ENCODE data around the gene CFAP54.
A peak's percentile ranks its signal among the peaks of the same experiment; 100 is the strongest.
"Not testable (repeated sequence)": the region's sequence is repeated elsewhere in the genome, so short reads cannot be mapped to it uniquely, and the experiment has no call there.

Gene CFAP54

DNA sequence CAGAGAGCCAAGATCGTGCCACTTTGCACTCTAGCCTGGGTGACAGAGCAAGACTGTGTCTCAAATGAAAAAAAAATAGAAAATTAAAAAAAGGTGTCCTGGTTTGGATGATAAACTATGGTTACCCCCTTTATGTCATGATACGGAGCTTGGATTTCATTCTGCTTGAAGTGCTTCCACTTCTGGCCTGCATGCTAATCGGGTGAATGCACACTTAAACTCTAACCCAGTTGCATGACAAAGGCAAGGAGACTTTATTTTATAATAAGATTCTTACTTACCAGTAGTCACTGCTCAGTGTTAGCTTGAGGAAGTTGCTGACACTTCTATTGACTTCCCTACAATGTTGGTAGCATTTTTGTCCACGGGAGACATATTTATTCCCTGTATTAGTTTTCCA, 24.3 kb downstream of the CFAP54 start:
- peak in 2 of 4 experiments; percentile 16 to 23 for DNase-seq

DNA sequence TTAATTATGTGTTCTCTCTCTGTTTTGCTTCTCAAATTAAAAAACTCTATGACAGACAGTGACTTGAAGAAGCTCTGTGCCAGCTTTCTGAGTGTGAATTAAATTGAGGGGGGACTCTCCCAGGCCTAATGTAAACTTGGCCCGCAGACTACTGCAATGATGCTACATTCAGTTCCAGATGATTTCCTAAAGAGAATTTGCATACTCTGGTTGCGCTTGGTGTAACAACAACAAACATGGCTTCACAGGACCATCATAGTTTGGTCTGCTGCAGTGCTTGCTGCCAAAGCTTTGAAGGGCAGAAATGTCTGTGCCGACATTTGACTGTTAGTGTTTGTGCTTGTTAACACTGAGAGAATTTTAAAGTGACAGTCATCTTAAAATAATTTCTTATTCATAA, 25.0 kb downstream of the CFAP54 start:
- no peak for DNase-seq

DNA sequence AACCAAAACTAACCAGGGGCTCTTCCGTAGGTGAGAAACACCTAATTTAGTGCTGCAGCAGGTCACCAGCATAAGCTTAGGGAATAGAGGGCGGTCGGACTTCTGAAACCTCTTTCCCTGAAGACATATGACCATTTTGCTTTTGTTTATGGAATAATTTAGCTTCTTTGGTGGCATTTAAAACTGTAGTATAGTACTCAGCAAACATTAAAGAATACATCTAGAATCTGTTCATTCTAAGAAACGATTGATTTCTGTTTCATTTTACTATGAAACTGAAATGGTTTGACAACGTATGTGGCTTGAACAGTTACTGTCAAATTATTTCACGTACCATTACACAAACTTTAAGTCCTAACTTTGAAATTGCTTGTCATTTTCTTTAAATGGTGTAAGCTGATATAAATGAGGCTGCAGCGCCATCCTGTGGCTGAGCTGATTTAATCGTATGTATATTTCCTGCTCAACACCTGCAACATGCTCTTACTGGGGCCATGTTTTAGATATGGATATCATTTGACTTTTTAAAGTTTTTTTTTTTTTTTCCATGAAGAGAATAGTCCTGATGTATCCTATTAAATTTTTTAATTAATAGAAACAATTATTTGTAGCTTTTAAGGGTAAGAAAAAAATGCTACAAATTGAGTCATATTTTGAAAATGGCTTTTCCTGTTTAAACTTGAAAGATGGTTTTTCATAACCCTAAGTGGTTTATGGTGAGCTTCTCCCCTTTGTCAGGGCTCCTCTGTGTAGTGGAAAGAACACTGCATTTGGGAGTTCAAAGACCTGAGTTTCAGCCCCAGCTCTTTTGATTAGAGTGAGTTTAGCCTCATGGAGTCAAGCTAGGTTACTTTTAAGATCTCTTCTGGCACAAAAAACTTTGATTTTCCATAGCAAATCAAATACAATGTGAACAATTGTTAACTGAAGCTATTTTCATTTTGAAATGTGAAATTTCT, 27.4 kb downstream of the CFAP54 start:
- peak; percentile 84 to 90 (median 87) for DNase-seq

- DNase-seq: no peak
Observed at GRCh38 chr12:96520767-96521166, 31.4 kb downstream of the CFAP54 start.

GRCh38 chr12:96521895-96522682, 32.7 kb downstream of the CFAP54 start:
- DNase-seq: no peak

GRCh38 chr12:96522690-96523089, 33.3 kb downstream of the CFAP54 start:
- DNase-seq: no peak

- DNase-seq: no peak
Observed at GRCh38 chr12:96526110-96526509, 36.7 kb downstream of the CFAP54 start.

- no peak for DNase-seq
Observed at GRCh38 chr12:96529912-96530311, 40.5 kb downstream of the CFAP54 start.

GRCh38 chr12:96534339-96534738, 45.0 kb downstream of the CFAP54 start:
- no peak for DNase-seq

- peak in 2 of 4 experiments; percentile 1 to 6 for DNase-seq
Observed at GRCh38 chr12:96548384-96548783, 59.0 kb downstream of the CFAP54 start.

DNA sequence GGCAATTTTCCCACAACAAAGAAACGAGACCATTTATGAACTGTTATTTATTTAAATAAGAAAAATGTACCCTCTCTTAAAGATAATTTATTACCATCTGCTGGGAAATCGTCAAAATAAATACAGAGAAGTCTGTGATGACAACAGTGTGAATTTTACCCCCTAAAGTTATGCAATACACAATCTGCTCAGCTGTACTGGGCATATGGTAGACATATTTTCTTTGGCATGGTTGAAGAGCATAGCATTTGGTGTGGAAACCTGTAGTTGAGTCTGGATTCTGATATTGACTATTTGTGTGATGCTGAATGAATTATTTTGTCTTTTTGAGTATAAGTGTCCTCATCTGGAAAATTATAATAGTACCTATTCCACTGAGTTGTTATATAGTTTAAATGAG, 60.0 kb downstream of the CFAP54 start:
- no peak for DNase-seq

DNA sequence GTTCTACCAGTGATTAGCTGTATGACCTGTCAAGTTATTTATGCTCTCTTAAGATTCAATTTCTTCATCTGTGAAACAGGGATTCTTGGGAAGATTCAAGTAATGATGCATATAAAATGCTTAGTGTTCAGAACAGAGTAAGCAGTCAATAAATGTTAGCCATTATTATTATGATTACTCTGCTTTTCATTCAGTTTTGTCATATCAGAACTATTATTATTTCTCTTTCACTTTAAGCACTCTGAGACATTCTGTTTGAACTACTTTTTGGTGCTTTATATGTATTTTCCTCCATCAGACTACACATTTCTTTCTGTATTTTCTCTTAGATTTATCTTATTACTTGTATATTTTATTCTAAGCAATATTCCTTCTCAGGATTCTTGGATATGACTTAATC, 81.2 kb downstream of the CFAP54 start:
- DNase-seq: no peak

- DNase-seq: no peak
Observed at GRCh38 chr12:96571101-96571862, 81.9 kb downstream of the CFAP54 start.

- DNase-seq: peak; percentile 26 to 70 (median 51)
Observed at GRCh38 chr12:96578526-96579125, 89.2 kb downstream of the CFAP54 start.

DNA sequence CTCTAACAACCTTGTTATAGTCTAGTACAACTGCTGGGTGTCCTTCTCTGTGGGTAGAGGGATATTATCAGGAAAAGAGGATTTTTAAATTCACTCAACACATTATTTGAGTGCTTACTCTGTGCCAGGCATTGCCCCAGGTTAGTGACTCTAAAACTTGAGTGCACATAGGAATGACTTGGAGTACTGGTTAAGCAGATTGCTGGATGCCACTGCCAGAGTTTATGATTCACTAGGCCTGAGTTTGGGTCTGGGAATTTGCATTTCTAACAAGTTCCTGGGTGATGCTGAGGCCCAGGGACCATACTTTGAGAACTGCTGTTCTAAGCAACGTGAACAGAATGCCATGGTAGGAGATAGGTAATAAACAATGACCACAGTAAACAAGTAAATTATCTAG, 96.6 kb downstream of the CFAP54 start:
- DNase-seq: no peak

DNA sequence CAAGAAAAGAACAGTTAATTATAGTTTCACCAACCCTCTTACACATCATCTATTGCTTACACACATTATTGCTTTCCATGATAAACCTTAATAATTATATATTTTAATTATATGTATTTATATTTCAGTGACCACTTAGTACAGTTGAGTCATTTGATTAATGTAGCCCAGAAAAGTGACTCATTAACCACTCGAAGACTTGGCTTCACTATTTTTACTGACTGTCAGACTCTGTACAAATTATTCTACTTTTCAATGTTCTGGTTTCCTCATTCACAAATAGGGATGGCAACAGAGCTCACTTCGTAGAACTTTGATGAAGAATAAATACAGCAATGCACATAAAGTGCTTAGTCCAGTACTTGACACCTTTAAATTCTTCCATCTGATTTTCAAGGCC, 98.3 kb downstream of the CFAP54 start:
- DNase-seq: no peak

GRCh38 chr12:96590970-96591369, 101.6 kb downstream of the CFAP54 start:
- DNase-seq: no peak

DNA sequence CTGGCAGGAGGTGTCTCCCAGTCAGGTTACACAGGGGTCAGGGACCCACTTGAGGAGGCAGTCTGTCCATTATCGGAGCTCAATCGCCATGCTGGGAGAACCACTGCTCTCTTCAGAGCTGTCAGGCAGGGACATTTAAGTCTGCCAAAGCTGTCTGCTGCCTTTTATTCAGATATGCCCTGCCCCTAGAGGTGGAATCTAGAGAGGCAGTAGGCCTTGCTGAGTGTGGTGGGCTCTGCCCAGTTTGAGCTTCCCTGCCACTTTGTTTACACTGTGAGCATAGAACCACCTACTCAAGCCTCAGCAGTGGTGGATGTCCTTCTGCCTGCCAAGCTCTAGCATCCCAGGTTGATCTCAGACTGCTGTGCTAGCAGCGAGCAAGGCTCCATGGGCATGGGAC, 115.0 kb downstream of the CFAP54 start:
- DNase-seq: not testable (repeated sequence)

DNA sequence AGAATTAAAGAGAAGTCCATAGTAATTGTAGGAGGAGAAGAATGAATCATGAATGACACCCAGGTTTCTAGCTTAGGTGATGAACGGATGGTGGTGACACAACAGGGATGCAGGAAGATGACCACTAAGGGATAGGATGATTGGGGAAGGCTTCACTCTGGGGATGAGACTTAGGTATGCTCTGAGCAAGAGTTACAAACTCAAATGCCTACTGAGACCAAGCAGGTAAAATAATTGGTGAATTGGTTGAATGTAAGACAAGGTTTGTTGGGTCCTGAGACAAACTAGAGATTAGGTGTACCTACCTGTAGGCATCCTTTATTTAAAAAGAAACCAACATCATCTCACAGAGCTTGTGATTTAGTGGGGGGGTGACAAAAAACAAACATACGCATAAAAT, 116.3 kb downstream of the CFAP54 start:
- DNase-seq: no peak

GRCh38 chr12:96606134-96606533, 116.8 kb downstream of the CFAP54 start:
- no peak for DNase-seq

GRCh38 chr12:96606644-96607043, 117.3 kb downstream of the CFAP54 start:
- no peak for DNase-seq

- no peak for DNase-seq
Observed at GRCh38 chr12:96617178-96617577, 127.8 kb downstream of the CFAP54 start.

All from suppressor macrophage (primary cell).